Measurements from ENCODE around the gene MED26.

The MED26 gene

GRCh38 chr19:16645140-16645539 is 17.1 kb upstream of the MED26 start:
- peak; percentile 85 for DNase-seq

GRCh38 chr19:16641695-16642094 is 13.7 kb upstream of the MED26 start:
- no peak for DNase-seq

GRCh38 chr19:16640951-16641350 is 12.9 kb upstream of the MED26 start:
- DNase-seq: no peak

- DNase-seq: no peak
Measured at GRCh38 chr19:16638666-16639065, 10.7 kb upstream of the MED26 start.

- no peak for DNase-seq
Measured at GRCh38 chr19:16637535-16637934, 9.5 kb upstream of the MED26 start.

- DNase-seq: no peak
Measured at GRCh38 chr19:16631465-16631864, 3.5 kb upstream of the MED26 start.

- DNase-seq: no peak
Measured at GRCh38 chr19:16628984-16629691, 1.1 kb upstream of the MED26 start.

- no peak for DNase-seq
Measured at GRCh38 chr19:16627928-16628182, 149 bp downstream of the MED26 start.

- DNase-seq: no peak
Measured at GRCh38 chr19:16627193-16627927, 644 bp downstream of the MED26 start.

- DNase-seq: no peak
Measured at GRCh38 chr19:16626796-16627192, 1.2 kb downstream of the MED26 start.

GRCh38 chr19:16625163-16625958 is 2.6 kb downstream of the MED26 start:
- DNase-seq: no peak

GRCh38 chr19:16624236-16624635 is 3.8 kb downstream of the MED26 start:
- DNase-seq: no peak

- DNase-seq: no peak
Measured at GRCh38 chr19:16623576-16623975, 4.4 kb downstream of the MED26 start.

GRCh38 chr19:16623066-16623465 is 4.9 kb downstream of the MED26 start:
- DNase-seq: no peak

GRCh38 chr19:16621165-16621800 is 6.7 kb downstream of the MED26 start:
- DNase-seq: no peak

GRCh38 chr19:16620584-16620983 is 7.4 kb downstream of the MED26 start:
- DNase-seq: no peak

GRCh38 chr19:16620018-16620417 is 8.0 kb downstream of the MED26 start:
- no peak for DNase-seq

GRCh38 chr19:16619457-16619856 is 8.5 kb downstream of the MED26 start:
- DNase-seq: no peak

- DNase-seq: no peak
Measured at GRCh38 chr19:16618248-16618647, 9.8 kb downstream of the MED26 start.

GRCh38 chr19:16615808-16616207 is 12.2 kb downstream of the MED26 start:
- no peak for DNase-seq

- DNase-seq: no peak
Measured at GRCh38 chr19:16614941-16615340, 13.1 kb downstream of the MED26 start.

GRCh38 chr19:16613841-16614240 is 14.2 kb downstream of the MED26 start:
- DNase-seq: no peak

- no peak for DNase-seq
Measured at GRCh38 chr19:16612636-16613035, 15.4 kb downstream of the MED26 start.

GRCh38 chr19:16611121-16611520 is 16.9 kb downstream of the MED26 start:
- no peak for DNase-seq
